HCT116 (cell line): Measurements from ENCODE around the gene ARMC6. TPM values are rescaled to one million over a fixed set of nuclear protein-coding genes. Genes with fewer than 3 reads are reported as not detected.
A peak's percentile ranks its signal among the peaks of the same experiment; 100 is the strongest.

Source experiments
- ATAC-seq: fragments of 200-7000 bp; cut with Tn5 transposase; 2 replicates; pipeline ENCODE4 v1.9.1; 2020; ENCODE audit warnings: mild to moderate bottlenecking, moderate library complexity
- BruUV-seq: library from RNA; stranded (reverse); fragments of 400-500 nt; replicated peaks from 2 replicates; lab custom pipeline; 2021; lab: Mats Ljungman, UMichigan
- CTCF ChIA-PET: fragments of 300-600 bp; sonication (Branson Sonifier 250); formaldehyde crosslinking; loops from one replicate; lab custom pipeline; 2021; ENCODE audit warnings: antibody characterized with exemption; lab: Charles Lee
- POLR2A ChIA-PET: fragments of 300-600, 350-600 bp; sonication (Branson Sonifier 250); formaldehyde crosslinking; loops from one replicate; lab custom pipeline; 2021; ENCODE audit warnings: antibody characterized with exemption; lab: Charles Lee
- RAD21 ChIA-PET, 2 experiments: fragments of 300-600 bp; sonication (Branson Sonifier 250); formaldehyde crosslinking; loops; one replicate each; lab custom pipeline; 2023; ENCODE audit warnings: low total read pairs in 2 of 2; ENCODE audit not compliant: uncharacterized antibody in 2 of 2, unreplicated experiment in 2 of 2, low non-redundant PET in 1 of 2; lab: Charles Lee
- DNase-seq: peaks from one replicate; pipeline ENCODE4 v3.0.0-alpha.2; 2010; ENCODE audit warnings: low read depth, low spot score
- H2AFZ ChIP-seq: fragments of 200-600 bp; shearing (Covaris generic), sonication (generic); 2 replicates; pipeline ENCODE4 v1.6.1; 2017; ENCODE audit warnings: low read depth, mixed run types, mixed read lengths, antibody characterized with exemption, low read length; ENCODE audit not compliant: poor library complexity, severe bottlenecking
- H3K27ac ChIP-seq: 2 replicates; pipeline ENCODE4 v1.5.1; 2012; ENCODE audit warnings: low read depth, low read length
- H3K27me3 ChIP-seq: fragments of 200-600 bp; sonication (generic); 2 replicates; pipeline ENCODE4 v1.6.1; 2016; ENCODE audit warnings: mixed run types, low read length, mixed read lengths; ENCODE audit not compliant: insufficient read depth
- H3K36me3 ChIP-seq, 2 experiments: fragments of 200-500 bp in 1 of 2; fragments of 200-600 bp in 1 of 2; sonication (Bioruptor generic) in 1 of 2; sonication (generic) in 1 of 2; 2 replicates each; pipeline versions ENCODE4 v1.5.1 to v1.6.1; 2014 to 2016; ENCODE audit warnings: low read length in 2 of 2, inconsistent platforms in 1 of 2, mixed read lengths in 1 of 2, mixed run types in 1 of 2; ENCODE audit not compliant: insufficient read depth in 2 of 2, control insufficient read depth in 1 of 2
- H3K4me1 ChIP-seq, 2 experiments: fragments of 200-600 bp in 1 of 2; sonication (generic) in 1 of 2; 2 replicates each; pipeline versions ENCODE4 v1.5.1 to v1.6.1; 2012 to 2017; ENCODE audit warnings: low read length in 2 of 2, inconsistent platforms in 1 of 2, mild to moderate bottlenecking in 1 of 2, mixed read lengths in 1 of 2, mixed run types in 1 of 2, moderate library complexity in 1 of 2; ENCODE audit not compliant: insufficient read depth in 2 of 2, control insufficient read depth in 1 of 2
- H3K4me2 ChIP-seq: fragments of 200-600 bp; sonication (generic); 2 replicates; pipeline ENCODE4 v1.6.1; 2017; ENCODE audit warnings: mixed run types, low read length, mixed read lengths
- H3K4me3 ChIP-seq, 2 experiments: fragments of 200-600 bp in 1 of 2; sonication (generic) in 1 of 2; replicated peaks in 1 of 2; 2 replicates each; pipeline ENCODE4 v1.5.1; 2011 to 2016; ENCODE audit warnings: low read length in 2 of 2, control low read depth in 1 of 2, low read depth in 1 of 2, mild to moderate bottlenecking in 1 of 2, mixed read lengths in 1 of 2, mixed run types in 1 of 2
- H3K79me2 ChIP-seq: fragments of 200-600 bp; sonication (generic); 2 replicates; pipeline ENCODE4 v1.6.1; 2017; ENCODE audit warnings: mild to moderate bottlenecking, mixed run types, low read length, moderate library complexity, mixed read lengths; ENCODE audit not compliant: insufficient read depth
- H3K9ac ChIP-seq: fragments of 200-600 bp; sonication (generic); 2 replicates; pipeline ENCODE4 v1.6.1; 2016; ENCODE audit warnings: low read length, mixed read lengths
- H3K9me2 ChIP-seq: fragments of 200-600 bp; sonication (generic), shearing (Covaris generic); 2 replicates; pipeline ENCODE4 v1.6.1; 2017; ENCODE audit warnings: mixed run types, mild to moderate bottlenecking, moderate library complexity; ENCODE audit not compliant: insufficient read depth
- H3K9me3 ChIP-seq, 2 experiments: fragments of 200-500 bp in 1 of 2; fragments of 200-600 bp in 1 of 2; sonication (Bioruptor generic) in 1 of 2; sonication (generic) in 1 of 2; 2 replicates each; pipeline ENCODE4 v1.6.1; 2014 to 2017; ENCODE audit warnings: low read length in 2 of 2, mixed read lengths in 2 of 2, inconsistent platforms in 1 of 2, low read depth in 1 of 2, mild to moderate bottlenecking in 1 of 2, mixed run types in 1 of 2, moderate library complexity in 1 of 2; ENCODE audit not compliant: control insufficient read depth in 1 of 2, insufficient read depth in 1 of 2
- H4K20me1 ChIP-seq: fragments of 200-600 bp; sonication (generic), shearing (Covaris generic); 2 replicates; pipeline ENCODE4 v1.6.1; 2017; ENCODE audit warnings: mixed run types, mild to moderate bottlenecking, moderate library complexity; ENCODE audit not compliant: insufficient read depth
- RAD21 ChIP-seq: IDR thresholded peaks from 2 replicates; pipeline ENCODE4 v1.6.1; 2012; ENCODE audit warnings: low read depth, mild to moderate bottlenecking
- TCF7L2 ChIP-seq: IDR thresholded peaks from 2 replicates; pipeline ENCODE4 v1.7.0; 2011; ENCODE audit warnings: borderline replicate concordance, inconsistent platforms; ENCODE audit not compliant: insufficient read depth, insufficient read length; ENCODE audit errors: extremely low read depth
- intact Hi-C: fragments of 100-400 bp; cut with micrococcal nuclease; formaldehyde crosslinking; loops from 2 replicates; pipeline ENCODE4 v1.10.0; 2022
- total RNA-seq: library from RNA; stranded (reverse); gene quantifications from one replicate; pipeline ENCODE4 v1.2.1, GENCODE V29; 2021; ENCODE audit not compliant: unreplicated experiment
- TF ChIP-seq, protein P1 (sequence below), 3 experiments: fragments of 200-600 bp in 1 of 3; sonication (generic) in 1 of 3; IDR thresholded peaks in 2 of 3; conservative IDR thresholded peaks in 1 of 3; 2 replicates each; pipeline ENCODE4 v1.5.1; 2012 to 2017; ENCODE audit warnings: low read depth in 2 of 3, low read length in 2 of 3, antibody characterized with exemption in 1 of 3, borderline replicate concordance in 1 of 3, control low read depth in 1 of 3, mild to moderate bottlenecking in 1 of 3, mixed read lengths in 1 of 3, mixed run types in 1 of 3, moderate library complexity in 1 of 3; ENCODE audit not compliant: insufficient read depth in 1 of 3

The ARMC6 gene
- total RNA-seq, 1 experiment from 2014 or later = 34.7 TPM

DNA sequence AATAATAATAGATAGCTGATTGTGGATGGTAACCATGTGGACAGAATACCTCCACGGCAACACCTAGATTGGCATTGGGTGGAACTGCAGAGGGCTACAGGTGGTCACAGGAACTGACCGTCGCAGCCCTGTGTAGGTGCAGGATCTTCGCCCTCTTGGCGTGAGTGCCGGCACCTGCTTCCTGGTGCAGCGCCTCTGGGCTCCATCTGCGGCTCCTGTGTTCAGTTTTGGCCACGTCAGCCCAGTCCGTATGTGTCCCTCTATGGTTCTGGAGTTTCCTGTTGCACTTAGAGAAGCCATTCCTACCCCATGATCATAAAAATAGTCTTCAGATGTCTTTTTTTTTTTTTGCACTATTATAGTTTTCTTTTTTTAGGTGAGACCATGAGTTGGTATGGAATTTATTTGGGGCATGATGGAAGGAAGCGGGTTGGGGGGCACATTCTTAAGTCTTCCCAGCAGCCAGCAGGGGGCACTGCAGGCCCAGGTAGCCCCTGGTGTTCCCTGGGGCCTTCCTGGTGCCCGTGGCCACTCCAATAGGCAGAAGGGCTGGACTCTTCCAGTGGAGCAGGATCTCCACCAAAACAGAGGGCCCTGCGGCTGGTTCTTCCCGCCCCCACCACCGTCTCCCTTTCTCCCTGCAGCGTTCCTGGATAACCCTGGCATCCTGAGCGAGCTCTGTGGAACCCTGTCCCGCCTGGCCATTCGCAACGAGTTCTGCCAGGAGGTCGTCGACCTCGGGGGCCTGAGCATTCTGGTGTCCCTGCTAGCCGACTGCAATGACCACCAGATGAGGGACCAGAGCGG is 20.3 kb downstream of the ARMC6 start:
- BruUV-seq = no TSS peak
- TF ChIP-seq, protein P1, sequence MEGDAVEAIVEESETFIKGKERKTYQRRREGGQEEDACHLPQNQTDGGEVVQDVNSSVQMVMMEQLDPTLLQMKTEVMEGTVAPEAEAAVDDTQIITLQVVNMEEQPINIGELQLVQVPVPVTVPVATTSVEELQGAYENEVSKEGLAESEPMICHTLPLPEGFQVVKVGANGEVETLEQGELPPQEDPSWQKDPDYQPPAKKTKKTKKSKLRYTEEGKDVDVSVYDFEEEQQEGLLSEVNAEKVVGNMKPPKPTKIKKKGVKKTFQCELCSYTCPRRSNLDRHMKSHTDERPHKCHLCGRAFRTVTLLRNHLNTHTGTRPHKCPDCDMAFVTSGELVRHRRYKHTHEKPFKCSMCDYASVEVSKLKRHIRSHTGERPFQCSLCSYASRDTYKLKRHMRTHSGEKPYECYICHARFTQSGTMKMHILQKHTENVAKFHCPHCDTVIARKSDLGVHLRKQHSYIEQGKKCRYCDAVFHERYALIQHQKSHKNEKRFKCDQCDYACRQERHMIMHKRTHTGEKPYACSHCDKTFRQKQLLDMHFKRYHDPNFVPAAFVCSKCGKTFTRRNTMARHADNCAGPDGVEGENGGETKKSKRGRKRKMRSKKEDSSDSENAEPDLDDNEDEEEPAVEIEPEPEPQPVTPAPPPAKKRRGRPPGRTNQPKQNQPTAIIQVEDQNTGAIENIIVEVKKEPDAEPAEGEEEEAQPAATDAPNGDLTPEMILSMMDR (IDR thresholded peaks at IDR 0.05 in 2 of 3, conservative IDR thresholded peaks at IDR 0.05 in 1 of 3; ENCODE audit: borderline replicate concordance in 1 of 3, insufficient read depth in 1 of 3, low read depth in 2 of 3, low read length in 2 of 3) = peak; percentile 77 to 86 (median 84)
- no peak for TF ChIP-seq TCF7L2
- TF ChIP-seq RAD21 = peak; percentile 94
- POLR2A ChIA-PET = no interaction called here
- peak; percentile 57 for DNase-seq
- peak; percentile 88 for ATAC-seq
- H3K9ac ChIP-seq = no peak overlapping the region
- CTCF ChIA-PET = interaction anchor here (1.2 to 1.4 kb wide), 2 partner anchors 62 to 121 kb away, joined by 3 to 4 read pairs; no protein-coding TSS in a partner anchor
- H3K9me3 ChIP-seq = no peaks in the 10 kb centered on the region
- intact Hi-C loops = loop anchor here (1.0 kb wide), 2 partner anchors 63 to 86 kb away; no protein-coding TSS in a partner anchor
- RAD21 ChIA-PET = interaction anchor here in 1 of 2 experiments (1.3 kb wide), 1 partner anchor 88 kb away, joined by 3 read pairs; no protein-coding TSS in a partner anchor
- H3K79me2 ChIP-seq = no peaks in the 10 kb centered on the region
- H2AFZ ChIP-seq = no peak overlapping the region
- H3K9me2 ChIP-seq = no peaks in the 10 kb centered on the region
- H3K4me1 ChIP-seq = no peaks in the 10 kb centered on the region
- peaks cover 8 to 55% of the 10 kb centered on the region in 2 experiments; a peak in 3 of 4 replicates for H3K36me3 ChIP-seq
- no peak overlapping the region for H3K4me2 ChIP-seq
- no peaks in the 10 kb centered on the region for H3K27me3 ChIP-seq
- H4K20me1 ChIP-seq = no peaks in the 10 kb centered on the region
- no peak overlapping the region for H3K4me3 ChIP-seq
- H3K27ac ChIP-seq = no peak overlapping the region
